ENCODE results near the gene AKT1.
A peak's percentile ranks its signal among the peaks of the same experiment; 100 is the strongest.

Gene AKT1

GRCh38 chr14:104797115-104798044 is 1.8 kb upstream of the AKT1 start:
- no peak overlapping the region for H3K4me3 Mint-ChIP-seq
- peaks cover 33% of the 10 kb centered on the region for H3K4me1 Mint-ChIP-seq

GRCh38 chr14:104796687-104797081 is 1.1 kb upstream of the AKT1 start:
- H3K9me3 Mint-ChIP-seq: no peaks in the 10 kb centered on the region
- no peaks in the 10 kb centered on the region for H3K36me3 Mint-ChIP-seq (ENCODE audit: low read depth)
- peaks cover 7% of the 10 kb centered on the region for H3K27me3 Mint-ChIP-seq
- peaks cover 29% of the 10 kb centered on the region for H3K4me1 Mint-ChIP-seq
- H3K4me3 Mint-ChIP-seq: peak overlapping the region; percentile 68
- no peak for DNase-seq
- H3K27ac Mint-ChIP-seq: no peak overlapping the region
- no peak for ATAC-seq

More at GRCh38 chr14:104797115-104798044, 1.8 kb upstream of the AKT1 start:
- DNase-seq (no peak), ATAC-seq (no peak)
- peaks cover 7% of the 10 kb centered on the region for H3K27me3 Mint-ChIP-seq
- H3K36me3 Mint-ChIP-seq (ENCODE audit: low read depth): no peaks in the 10 kb centered on the region
- H3K9me3 Mint-ChIP-seq: no peaks in the 10 kb centered on the region
- H3K27ac Mint-ChIP-seq: no peak overlapping the region

GRCh38 chr14:104795781-104796686 is 486 bp upstream of the AKT1 start:
- DNase-seq (peak; percentile 68), ATAC-seq (no peak)
- Mint-ChIP-seq H3K9me3 (no peaks in the 10 kb centered on the region), H3K27ac (peak overlapping the region; percentile 59), H3K4me3 (peak overlapping the region; percentile 68), H3K4me1 (peaks cover 27% of the 10 kb centered on the region), H3K27me3 (peaks cover 7% of the 10 kb centered on the region), H3K36me3 (ENCODE audit: low read depth) (peaks cover under 1% of the 10 kb centered on the region)

GRCh38 chr14:104794631-104794992 is 936 bp downstream of the AKT1 start:
- peak; percentile 2 for ATAC-seq
- DNase-seq: peak; percentile 16
- peaks cover 3% of the 10 kb centered on the region for H3K36me3 Mint-ChIP-seq (ENCODE audit: low read depth)

GRCh38 chr14:104794099-104794498 is 1.4 kb downstream of the AKT1 start:
- peaks cover 3% of the 10 kb centered on the region for H3K36me3 Mint-ChIP-seq (ENCODE audit: low read depth)
- H3K9me3 Mint-ChIP-seq: no peaks in the 10 kb centered on the region
- ATAC-seq: peak; percentile 38
- H3K4me3 Mint-ChIP-seq: peak overlapping the region; percentile 87
- peaks cover 2% of the 10 kb centered on the region for H3K27me3 Mint-ChIP-seq
- peak overlapping the region; percentile 78 for H3K27ac Mint-ChIP-seq
- peak; percentile 76 for DNase-seq
- H3K4me1 Mint-ChIP-seq: peaks cover 27% of the 10 kb centered on the region

More at GRCh38 chr14:104794631-104794992, 936 bp downstream of the AKT1 start:
- no peaks in the 10 kb centered on the region for H3K9me3 Mint-ChIP-seq
- H3K4me1 Mint-ChIP-seq: peaks cover 27% of the 10 kb centered on the region
- H3K4me3 Mint-ChIP-seq: peak overlapping the region; percentile 87
- H3K27me3 Mint-ChIP-seq: peaks cover 4% of the 10 kb centered on the region
- H3K27ac Mint-ChIP-seq: peak overlapping the region; percentile 78

GRCh38 chr14:104793703-104793959 is 1.9 kb downstream of the AKT1 start:
- Mint-ChIP-seq H3K36me3 (ENCODE audit: low read depth) (peaks cover 3% of the 10 kb centered on the region), H3K27ac (peak overlapping the region; percentile 39), H3K27me3 (peaks cover under 1% of the 10 kb centered on the region), H3K4me1 (peaks cover 27% of the 10 kb centered on the region), H3K9me3 (no peaks in the 10 kb centered on the region), H3K4me3 (peak overlapping the region; percentile 87)
- ATAC-seq (no peak), DNase-seq (no peak)

GRCh38 chr14:104792945-104793702 is 2.4 kb downstream of the AKT1 start:
- no peak for DNase-seq
- Mint-ChIP-seq H3K36me3 (ENCODE audit: low read depth) (peaks cover 3% of the 10 kb centered on the region), H3K9me3 (no peaks in the 10 kb centered on the region), H3K4me1 (peaks cover 27% of the 10 kb centered on the region), H3K27ac (no peak overlapping the region), H3K27me3 (no peaks in the 10 kb centered on the region), H3K4me3 (peak overlapping the region; percentile 87)
- no peak for ATAC-seq

GRCh38 chr14:104792101-104792884 is 3.3 kb downstream of the AKT1 start:
- peaks cover 33% of the 10 kb centered on the region for H3K4me1 Mint-ChIP-seq
- no peaks in the 10 kb centered on the region for H3K9me3 Mint-ChIP-seq
- DNase-seq (no peak), ATAC-seq (no peak)
- H3K27ac Mint-ChIP-seq: no peak overlapping the region
- H3K27me3 Mint-ChIP-seq: no peaks in the 10 kb centered on the region
- H3K4me3 Mint-ChIP-seq: no peak overlapping the region
- peaks cover 3% of the 10 kb centered on the region for H3K36me3 Mint-ChIP-seq (ENCODE audit: low read depth)

GRCh38 chr14:104791425-104791824 is 4.1 kb downstream of the AKT1 start:
- H3K27ac Mint-ChIP-seq: no peak overlapping the region
- no peak for ATAC-seq
- no peak overlapping the region for H3K4me3 Mint-ChIP-seq
- H3K9me3 Mint-ChIP-seq: no peaks in the 10 kb centered on the region
- H3K36me3 Mint-ChIP-seq (ENCODE audit: low read depth): peaks cover 3% of the 10 kb centered on the region
- peaks cover 34% of the 10 kb centered on the region for H3K4me1 Mint-ChIP-seq
- H3K27me3 Mint-ChIP-seq: no peaks in the 10 kb centered on the region
- no peak for DNase-seq

- H3K4me1 Mint-ChIP-seq: peaks cover 32% of the 10 kb centered on the region
- ATAC-seq: no peak
- no peaks in the 10 kb centered on the region for H3K27me3 Mint-ChIP-seq
Observed at GRCh38 chr14:104789752-104790743, 5.5 kb downstream of the AKT1 start.

GRCh38 chr14:104788873-104789663 is 6.5 kb downstream of the AKT1 start:
- ATAC-seq (no peak), DNase-seq (no peak)
- H3K4me3 Mint-ChIP-seq: no peak overlapping the region
- no peaks in the 10 kb centered on the region for H3K9me3 Mint-ChIP-seq
- no peaks in the 10 kb centered on the region for H3K27me3 Mint-ChIP-seq
- H3K4me1 Mint-ChIP-seq: peaks cover 26% of the 10 kb centered on the region
- H3K27ac Mint-ChIP-seq: no peak overlapping the region
- peaks cover 3% of the 10 kb centered on the region for H3K36me3 Mint-ChIP-seq (ENCODE audit: low read depth)

More at GRCh38 chr14:104789752-104790743, 5.5 kb downstream of the AKT1 start:
- Mint-ChIP-seq H3K9me3 (no peaks in the 10 kb centered on the region), H3K4me3 (no peak overlapping the region), H3K27ac (no peak overlapping the region), H3K36me3 (ENCODE audit: low read depth) (peaks cover 3% of the 10 kb centered on the region)
- no peak for DNase-seq

GRCh38 chr14:104788161-104788818 is 7.3 kb downstream of the AKT1 start:
- DNase-seq (no peak), ATAC-seq (no peak)
- no peak overlapping the region for H3K27ac Mint-ChIP-seq
- H3K36me3 Mint-ChIP-seq (ENCODE audit: low read depth): peaks cover 3% of the 10 kb centered on the region
- H3K9me3 Mint-ChIP-seq: no peaks in the 10 kb centered on the region
- H3K27me3 Mint-ChIP-seq: no peaks in the 10 kb centered on the region
- no peak overlapping the region for H3K4me3 Mint-ChIP-seq
- peaks cover 18% of the 10 kb centered on the region for H3K4me1 Mint-ChIP-seq
